ENCODE data around the gene DUSP8.

The DUSP8 gene

GRCh38 chr11:1570531-1570895, 1.6 kb downstream of the DUSP8 start:
- H3K27ac ChIP-seq = no peak overlapping the region
- TF ChIP-seq ZFX (IDR thresholded peaks at IDR 0.05) (no peak), CTCF (conservative IDR thresholded peaks at IDR 0.05) (no peak)

GRCh38 chr11:1570001-1570453, 2.0 kb downstream of the DUSP8 start:
- TF ChIP-seq CTCF (conservative IDR thresholded peaks at IDR 0.05) = no peak
- no peak for TF ChIP-seq ZFX (IDR thresholded peaks at IDR 0.05)
- no peak overlapping the region for H3K27ac ChIP-seq

- TF ChIP-seq ZFX (IDR thresholded peaks at IDR 0.05) = no peak
- TF ChIP-seq CTCF (conservative IDR thresholded peaks at IDR 0.05) = no peak
Measured at GRCh38 chr11:1569251-1569780, 2.8 kb downstream of the DUSP8 start.

GRCh38 chr11:1568441-1568911, 3.6 kb downstream of the DUSP8 start:
- H3K27ac ChIP-seq = no peak overlapping the region
- TF ChIP-seq CTCF (conservative IDR thresholded peaks at IDR 0.05) (no peak), ZFX (IDR thresholded peaks at IDR 0.05) (no peak)

More at GRCh38 chr11:1569251-1569780, 2.8 kb downstream of the DUSP8 start:
- no peak overlapping the region for H3K27ac ChIP-seq

GRCh38 chr11:1567721-1568100, 4.4 kb downstream of the DUSP8 start:
- TF ChIP-seq CTCF (conservative IDR thresholded peaks at IDR 0.05) (no peak), ZFX (IDR thresholded peaks at IDR 0.05) (no peak)
- no peak overlapping the region for H3K27ac ChIP-seq

- TF ChIP-seq ZFX (IDR thresholded peaks at IDR 0.05) (no peak), CTCF (conservative IDR thresholded peaks at IDR 0.05) (no peak; the same call in 1 of the 2 replicates)
- no peak overlapping the region for H3K27ac ChIP-seq
Measured at GRCh38 chr11:1567052-1567720, 4.9 kb downstream of the DUSP8 start.

GRCh38 chr11:1566381-1567051, 5.6 kb downstream of the DUSP8 start:
- H3K27ac ChIP-seq = no peak overlapping the region
- no peak for TF ChIP-seq ZFX (IDR thresholded peaks at IDR 0.05)
- no peak for TF ChIP-seq CTCF (conservative IDR thresholded peaks at IDR 0.05)

Measured in C4-2B (cell line).